Mesothelial cell of epicardium (in vitro differentiated cells): ENCODE data around the gene KRTAP10-3. TPM values are rescaled to one million over a fixed set of nuclear protein-coding genes. Genes with fewer than 3 reads are reported as not detected.

Experiments
- DNase-seq, 2 experiments: peaks; one replicate each; pipeline ENCODE4 v3.0.0; 2021; ENCODE audit warnings: low spot score in 2 of 2; ENCODE audit not compliant: unreplicated experiment in 2 of 2
- H3K27ac Mint-ChIP-seq: 2 replicates; pipeline ENCODE4 v1.8.0; 2021; ENCODE audit warnings: mixed read lengths
- H3K27me3 Mint-ChIP-seq: 2 replicates; pipeline ENCODE4 v1.8.0; 2021; ENCODE audit warnings: low read depth, mixed read lengths
- H3K36me3 Mint-ChIP-seq: 2 replicates; pipeline ENCODE4 v1.8.0; 2021; ENCODE audit warnings: mixed read lengths
- H3K4me1 Mint-ChIP-seq: 2 replicates; pipeline ENCODE4 v1.8.0; 2021; ENCODE audit warnings: mixed read lengths
- H3K4me3 Mint-ChIP-seq: 2 replicates; pipeline ENCODE4 v1.8.0; 2021; ENCODE audit warnings: mild to moderate bottlenecking, moderate library complexity, mixed read lengths
- H3K9me3 Mint-ChIP-seq: 2 replicates; pipeline ENCODE4 v1.8.0; 2021; ENCODE audit warnings: mixed read lengths
- total RNA-seq: library from RNA; stranded (reverse); gene quantifications from 3 replicates; pipeline ENCODE4 v1.2.1, GENCODE V29; 2021
- TF ChIP-seq, protein P1 (sequence below): fragments of 200-600 bp; sonication (generic); IDR thresholded peaks from one replicate; pipeline ENCODE4 v1.5.0; 2021; ENCODE audit warnings: antibody characterized with exemption; ENCODE audit not compliant: unreplicated experiment

The KRTAP10-3 gene
- total RNA-seq, 1 donor from 2014 or later = not detected

DNA sequence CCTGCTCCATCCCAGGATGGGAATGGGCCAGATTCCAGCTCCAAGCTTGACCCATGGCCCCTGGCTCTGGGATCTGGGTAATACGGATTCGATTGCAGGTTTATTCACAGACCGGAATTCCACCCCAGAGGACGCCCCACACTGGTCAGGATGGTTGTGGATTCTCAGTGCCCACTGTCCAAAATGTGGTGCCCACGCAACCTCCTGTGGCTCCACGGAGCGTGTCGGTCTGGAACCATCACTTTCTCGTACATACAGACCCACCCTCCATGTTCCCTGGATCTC is 50.2 kb downstream of the KRTAP10-3 start:
- H3K36me3 Mint-ChIP-seq = peaks cover 4% of the 10 kb centered on the region
- H3K4me3 Mint-ChIP-seq = no peak overlapping the region
- H3K9me3 Mint-ChIP-seq = no peaks in the 10 kb centered on the region
- H3K27ac Mint-ChIP-seq = no peak overlapping the region
- H3K4me1 Mint-ChIP-seq = no peaks in the 10 kb centered on the region
- TF ChIP-seq, protein P1, sequence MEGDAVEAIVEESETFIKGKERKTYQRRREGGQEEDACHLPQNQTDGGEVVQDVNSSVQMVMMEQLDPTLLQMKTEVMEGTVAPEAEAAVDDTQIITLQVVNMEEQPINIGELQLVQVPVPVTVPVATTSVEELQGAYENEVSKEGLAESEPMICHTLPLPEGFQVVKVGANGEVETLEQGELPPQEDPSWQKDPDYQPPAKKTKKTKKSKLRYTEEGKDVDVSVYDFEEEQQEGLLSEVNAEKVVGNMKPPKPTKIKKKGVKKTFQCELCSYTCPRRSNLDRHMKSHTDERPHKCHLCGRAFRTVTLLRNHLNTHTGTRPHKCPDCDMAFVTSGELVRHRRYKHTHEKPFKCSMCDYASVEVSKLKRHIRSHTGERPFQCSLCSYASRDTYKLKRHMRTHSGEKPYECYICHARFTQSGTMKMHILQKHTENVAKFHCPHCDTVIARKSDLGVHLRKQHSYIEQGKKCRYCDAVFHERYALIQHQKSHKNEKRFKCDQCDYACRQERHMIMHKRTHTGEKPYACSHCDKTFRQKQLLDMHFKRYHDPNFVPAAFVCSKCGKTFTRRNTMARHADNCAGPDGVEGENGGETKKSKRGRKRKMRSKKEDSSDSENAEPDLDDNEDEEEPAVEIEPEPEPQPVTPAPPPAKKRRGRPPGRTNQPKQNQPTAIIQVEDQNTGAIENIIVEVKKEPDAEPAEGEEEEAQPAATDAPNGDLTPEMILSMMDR = no peak
- no peaks in the 10 kb centered on the region for H3K27me3 Mint-ChIP-seq
- DNase-seq = no peak

Other genes starting within 250 kb of the KRTAP10-3 start
- gene CFAP410, start 219.4 kb downstream of the KRTAP10-3 start, total RNA-seq = 27.6 to 34.0 TPM (median 32.0 TPM) in 3 replicates
- 0.09 to 0.16 TPM (median 0.09 TPM) in 3 replicates for gene TRPM2, start 205.2 kb downstream of the KRTAP10-3 start, total RNA-seq
- 10.9 to 11.9 TPM (median 11.8 TPM) in 3 replicates for gene LRRC3, start 103.3 kb downstream of the KRTAP10-3 start, total RNA-seq
- gene KRTAP10-1, start 18.6 kb downstream of the KRTAP10-3 start, total RNA-seq = not detected in 3 replicates
- gene KRTAP10-2, start 7.3 kb downstream of the KRTAP10-3 start, total RNA-seq = not detected in 3 replicates
- gene KRTAP10-4, start 14.9 kb upstream of the KRTAP10-3 start, total RNA-seq = not detected in 3 replicates
- gene KRTAP10-5, start 21.8 kb upstream of the KRTAP10-3 start, total RNA-seq = not detected in 3 replicates
- gene KRTAP10-6, start 33.7 kb upstream of the KRTAP10-3 start, total RNA-seq = not detected in 3 replicates
- not detected in 3 replicates for gene KRTAP10-7, start 41.8 kb upstream of the KRTAP10-3 start, total RNA-seq
- gene KRTAP10-8, start 53.3 kb upstream of the KRTAP10-3 start, total RNA-seq = not detected in 3 replicates
- not detected in 3 replicates for gene KRTAP10-9, start 68.3 kb upstream of the KRTAP10-3 start, total RNA-seq
- not detected in 3 replicates for gene KRTAP10-10, start 78.6 kb upstream of the KRTAP10-3 start, total RNA-seq
- not detected in 3 replicates for gene KRTAP10-11, start 87.6 kb upstream of the KRTAP10-3 start, total RNA-seq
- not detected in 3 replicates for gene KRTAP12-4, start 95.9 kb upstream of the KRTAP10-3 start, total RNA-seq
- gene KRTAP12-3, start 99.1 kb upstream of the KRTAP10-3 start, total RNA-seq = not detected in 3 replicates
- gene KRTAP12-2, start 108.1 kb upstream of the KRTAP10-3 start, total RNA-seq = not detected in 3 replicates
- gene KRTAP12-1, start 123.4 kb upstream of the KRTAP10-3 start, total RNA-seq = not detected in 3 replicates
- gene KRTAP10-12, start 138.4 kb upstream of the KRTAP10-3 start, total RNA-seq = not detected in 3 replicates
- gene TSPEAR, start 152.8 kb upstream of the KRTAP10-3 start, total RNA-seq = 0.09 to 0.11 TPM (median 0.11 TPM) in 3 replicates
- 95.4 to 102 TPM (median 97.2 TPM) in 3 replicates for gene UBE2G2, start 243.0 kb upstream of the KRTAP10-3 start, total RNA-seq